GM21528 (cell line): ENCODE data around the gene APOD.
"Not testable (repeated sequence)": the region's sequence is repeated elsewhere in the genome, so short reads cannot be mapped to it uniquely, and the experiment has no call there.

Source experiments
- ATAC-seq: cut with Tn5 transposase; IDR thresholded peaks from one replicate; pipeline ENCODE4 v1.9.1; 2021; ENCODE audit warnings: mild to moderate bottlenecking, moderate library complexity; ENCODE audit not compliant: unreplicated experiment, low FRiP score

Gene APOD

GRCh38 chr3:195619591-195620369, 36.0 kb upstream of the APOD start:
- not testable (repeated sequence) for ATAC-seq

GRCh38 chr3:195617784-195618659, 34.3 kb upstream of the APOD start:
- ATAC-seq, result not testable (repeated sequence)

GRCh38 chr3:195617134-195617533, 33.4 kb upstream of the APOD start:
- not testable (repeated sequence) for ATAC-seq

- no peak for ATAC-seq
These were observed 32.9 kb upstream of the APOD start for GRCh38 chr3:195616681-195617080.

GRCh38 chr3:195615952-195616537, 32.3 kb upstream of the APOD start:
- not testable (repeated sequence) for ATAC-seq

GRCh38 chr3:195614672-195615504, 31.1 kb upstream of the APOD start:
- not testable (repeated sequence) for ATAC-seq

- ATAC-seq, result no peak
These were observed 29.8 kb upstream of the APOD start for GRCh38 chr3:195613468-195614069.

- ATAC-seq, result no peak
These were observed 28.5 kb upstream of the APOD start for GRCh38 chr3:195612075-195612800.

- no peak for ATAC-seq
These were observed 25.5 kb upstream of the APOD start for GRCh38 chr3:195609229-195609628.

- ATAC-seq, result not testable (repeated sequence)
These were observed 18.0 kb upstream of the APOD start for GRCh38 chr3:195601785-195602184.

- no peak for ATAC-seq
These were observed 17.6 kb upstream of the APOD start for GRCh38 chr3:195601382-195601781.

- ATAC-seq, result not testable (repeated sequence)
These were observed 16.2 kb upstream of the APOD start for GRCh38 chr3:195599926-195600325.

GRCh38 chr3:195599516-195599915, 15.8 kb upstream of the APOD start:
- not testable (repeated sequence) for ATAC-seq

- no peak for ATAC-seq
These were observed 14.1 kb upstream of the APOD start for GRCh38 chr3:195597848-195598247.

GRCh38 chr3:195597229-195597628, 13.5 kb upstream of the APOD start:
- ATAC-seq, result no peak

GRCh38 chr3:195596765-195597171, 13.0 kb upstream of the APOD start:
- no peak for ATAC-seq

- no peak for ATAC-seq
These were observed 12.2 kb upstream of the APOD start for GRCh38 chr3:195595785-195596531.

GRCh38 chr3:195591852-195592251, 8.1 kb upstream of the APOD start:
- ATAC-seq, result no peak
